Measurements from ENCODE around the gene GIMAP8. TPM values are rescaled to one million over a fixed set of nuclear protein-coding genes. Genes with fewer than 3 reads are reported as not detected.
"Not testable (repeated sequence)": the region's sequence is repeated elsewhere in the genome, so short reads cannot be mapped to it uniquely, and the experiment has no call there.

Gene GIMAP8
- polyA plus RNA-seq, 1 of the 3 experiments (the other 2 are of a cell fraction): not detected

DNA sequence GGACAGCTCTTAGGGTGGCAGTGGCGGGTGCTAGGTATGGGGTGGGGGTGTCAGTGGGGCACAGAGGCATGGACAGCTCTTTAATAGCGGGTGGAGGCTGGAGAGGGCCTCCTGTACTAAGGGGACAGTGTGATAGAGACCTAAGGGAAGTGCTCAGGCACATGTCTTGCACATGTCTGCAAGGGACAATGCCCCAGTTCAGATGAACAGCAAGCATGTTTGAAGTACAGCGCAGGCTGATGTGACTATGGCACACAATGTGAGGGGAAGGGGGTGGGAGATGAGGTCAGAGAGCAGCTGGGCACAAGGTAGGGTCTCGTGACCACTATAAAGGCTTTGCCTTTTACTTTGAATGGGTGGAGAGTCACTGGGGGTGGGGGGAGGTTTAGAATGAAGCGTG is 3.5 kb downstream of the GIMAP8 start:
- H3K36me3 ChIP-seq (replicated peaks in 1 of 2; ENCODE audit: control insufficient read depth in 1 of 2, insufficient read depth in 2 of 2, low read length in 1 of 2): no peaks in the 10 kb centered on the region
- no peak overlapping the region for H3K27ac ChIP-seq (ENCODE audit: low read depth in 2 of 2, low read length in 1 of 2)
- no peaks in the 10 kb centered on the region for H3K79me2 ChIP-seq (ENCODE audit: insufficient read depth)
- H3K4me2 ChIP-seq: no peak overlapping the region
- ChIA-PET CTCF (no interaction called here), POLR2A (no interaction called here)
- DNase-seq: no peak
- no peaks in the 10 kb centered on the region for H4K20me1 ChIP-seq (ENCODE audit: insufficient read depth)
- H3F3A ChIP-seq (replicated peaks; ENCODE audit: insufficient read depth): no peaks in the 10 kb centered on the region
- H3K9me2 ChIP-seq: no peaks in the 10 kb centered on the region
- peaks cover 30% of the 10 kb centered on the region; the same call in 1 of the 2 replicates for H3K27me3 ChIP-seq (ENCODE audit: insufficient read depth)
- no peak overlapping the region for H3K9ac ChIP-seq
- no peaks in the 10 kb centered on the region for H3K9me3 ChIP-seq
- WGBS (ENCODE audit: low lambda C conversion rate): 8% methylated on average over 5 of the region's 5 CpGs
- H3K4me1 ChIP-seq (ENCODE audit: control insufficient read depth in 1 of 2, insufficient read depth in 2 of 2, low read depth in 1 of 2, low read length in 1 of 2): no peaks in the 10 kb centered on the region
- no peak overlapping the region for H2AFZ ChIP-seq (ENCODE audit: low read depth)
- no peak for TF ChIP-seq RXRA (IDR thresholded peaks at IDR 0.05; ENCODE audit: borderline replicate concordance, low read depth)
- no peak for TF ChIP-seq FOXM1 (IDR thresholded peaks at IDR 0.05; ENCODE audit: low read depth)
- TF ChIP-seq YY1 (IDR thresholded peaks at IDR 0.05; ENCODE audit: low read depth): no peak
- TF ChIP-seq, protein P1, sequence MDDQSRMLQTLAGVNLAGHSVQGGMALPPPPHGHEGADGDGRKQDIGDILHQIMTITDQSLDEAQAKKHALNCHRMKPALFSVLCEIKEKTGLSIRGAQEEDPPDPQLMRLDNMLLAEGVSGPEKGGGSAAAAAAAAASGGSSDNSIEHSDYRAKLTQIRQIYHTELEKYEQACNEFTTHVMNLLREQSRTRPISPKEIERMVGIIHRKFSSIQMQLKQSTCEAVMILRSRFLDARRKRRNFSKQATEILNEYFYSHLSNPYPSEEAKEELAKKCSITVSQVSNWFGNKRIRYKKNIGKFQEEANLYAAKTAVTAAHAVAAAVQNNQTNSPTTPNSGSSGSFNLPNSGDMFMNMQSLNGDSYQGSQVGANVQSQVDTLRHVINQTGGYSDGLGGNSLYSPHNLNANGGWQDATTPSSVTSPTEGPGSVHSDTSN (IDR thresholded peaks at IDR 0.05): no peak
- TF ChIP-seq, protein P2, sequence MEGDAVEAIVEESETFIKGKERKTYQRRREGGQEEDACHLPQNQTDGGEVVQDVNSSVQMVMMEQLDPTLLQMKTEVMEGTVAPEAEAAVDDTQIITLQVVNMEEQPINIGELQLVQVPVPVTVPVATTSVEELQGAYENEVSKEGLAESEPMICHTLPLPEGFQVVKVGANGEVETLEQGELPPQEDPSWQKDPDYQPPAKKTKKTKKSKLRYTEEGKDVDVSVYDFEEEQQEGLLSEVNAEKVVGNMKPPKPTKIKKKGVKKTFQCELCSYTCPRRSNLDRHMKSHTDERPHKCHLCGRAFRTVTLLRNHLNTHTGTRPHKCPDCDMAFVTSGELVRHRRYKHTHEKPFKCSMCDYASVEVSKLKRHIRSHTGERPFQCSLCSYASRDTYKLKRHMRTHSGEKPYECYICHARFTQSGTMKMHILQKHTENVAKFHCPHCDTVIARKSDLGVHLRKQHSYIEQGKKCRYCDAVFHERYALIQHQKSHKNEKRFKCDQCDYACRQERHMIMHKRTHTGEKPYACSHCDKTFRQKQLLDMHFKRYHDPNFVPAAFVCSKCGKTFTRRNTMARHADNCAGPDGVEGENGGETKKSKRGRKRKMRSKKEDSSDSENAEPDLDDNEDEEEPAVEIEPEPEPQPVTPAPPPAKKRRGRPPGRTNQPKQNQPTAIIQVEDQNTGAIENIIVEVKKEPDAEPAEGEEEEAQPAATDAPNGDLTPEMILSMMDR (IDR thresholded peaks at IDR 0.05): no peak
- no peak for TF ChIP-seq JUND (IDR thresholded peaks at IDR 0.05)
- TF ChIP-seq TCF12 (IDR thresholded peaks at IDR 0.05): no peak
- TF ChIP-seq RCOR1 (IDR thresholded peaks at IDR 0.05; ENCODE audit: low read length): no peak
- TF ChIP-seq TAF1 (IDR thresholded peaks at IDR 0.05; ENCODE audit: borderline replicate concordance, low read depth, low read length): no peak
- no peak for TF ChIP-seq FOXJ3 (CRISPR knock-in tag; IDR thresholded peaks at IDR 0.05)
- TF ChIP-seq, protein P3, sequence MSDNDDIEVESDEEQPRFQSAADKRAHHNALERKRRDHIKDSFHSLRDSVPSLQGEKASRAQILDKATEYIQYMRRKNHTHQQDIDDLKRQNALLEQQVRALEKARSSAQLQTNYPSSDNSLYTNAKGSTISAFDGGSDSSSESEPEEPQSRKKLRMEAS (IDR thresholded peaks at IDR 0.05; ENCODE audit: low read depth): no peak
- no peak for TF ChIP-seq RAD21 (IDR thresholded peaks at IDR 0.05; ENCODE audit: low read length)
- TF ChIP-seq, protein P4, sequence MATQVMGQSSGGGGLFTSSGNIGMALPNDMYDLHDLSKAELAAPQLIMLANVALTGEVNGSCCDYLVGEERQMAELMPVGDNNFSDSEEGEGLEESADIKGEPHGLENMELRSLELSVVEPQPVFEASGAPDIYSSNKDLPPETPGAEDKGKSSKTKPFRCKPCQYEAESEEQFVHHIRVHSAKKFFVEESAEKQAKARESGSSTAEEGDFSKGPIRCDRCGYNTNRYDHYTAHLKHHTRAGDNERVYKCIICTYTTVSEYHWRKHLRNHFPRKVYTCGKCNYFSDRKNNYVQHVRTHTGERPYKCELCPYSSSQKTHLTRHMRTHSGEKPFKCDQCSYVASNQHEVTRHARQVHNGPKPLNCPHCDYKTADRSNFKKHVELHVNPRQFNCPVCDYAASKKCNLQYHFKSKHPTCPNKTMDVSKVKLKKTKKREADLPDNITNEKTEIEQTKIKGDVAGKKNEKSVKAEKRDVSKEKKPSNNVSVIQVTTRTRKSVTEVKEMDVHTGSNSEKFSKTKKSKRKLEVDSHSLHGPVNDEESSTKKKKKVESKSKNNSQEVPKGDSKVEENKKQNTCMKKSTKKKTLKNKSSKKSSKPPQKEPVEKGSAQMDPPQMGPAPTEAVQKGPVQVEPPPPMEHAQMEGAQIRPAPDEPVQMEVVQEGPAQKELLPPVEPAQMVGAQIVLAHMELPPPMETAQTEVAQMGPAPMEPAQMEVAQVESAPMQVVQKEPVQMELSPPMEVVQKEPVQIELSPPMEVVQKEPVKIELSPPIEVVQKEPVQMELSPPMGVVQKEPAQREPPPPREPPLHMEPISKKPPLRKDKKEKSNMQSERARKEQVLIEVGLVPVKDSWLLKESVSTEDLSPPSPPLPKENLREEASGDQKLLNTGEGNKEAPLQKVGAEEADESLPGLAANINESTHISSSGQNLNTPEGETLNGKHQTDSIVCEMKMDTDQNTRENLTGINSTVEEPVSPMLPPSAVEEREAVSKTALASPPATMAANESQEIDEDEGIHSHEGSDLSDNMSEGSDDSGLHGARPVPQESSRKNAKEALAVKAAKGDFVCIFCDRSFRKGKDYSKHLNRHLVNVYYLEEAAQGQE (IDR thresholded peaks at IDR 0.05; ENCODE audit: low read depth, low read length): no peak
- TF ChIP-seq, protein P5, sequence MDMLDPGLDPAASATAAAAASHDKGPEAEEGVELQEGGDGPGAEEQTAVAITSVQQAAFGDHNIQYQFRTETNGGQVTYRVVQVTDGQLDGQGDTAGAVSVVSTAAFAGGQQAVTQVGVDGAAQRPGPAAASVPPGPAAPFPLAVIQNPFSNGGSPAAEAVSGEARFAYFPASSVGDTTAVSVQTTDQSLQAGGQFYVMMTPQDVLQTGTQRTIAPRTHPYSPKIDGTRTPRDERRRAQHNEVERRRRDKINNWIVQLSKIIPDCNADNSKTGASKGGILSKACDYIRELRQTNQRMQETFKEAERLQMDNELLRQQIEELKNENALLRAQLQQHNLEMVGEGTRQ (IDR thresholded peaks at IDR 0.05; ENCODE audit: borderline replicate concordance, low read depth, low read length): no peak
- no peak for TF ChIP-seq CHD2 (IDR thresholded peaks at IDR 0.05; ENCODE audit: low read length, partially characterized antibody)
- no peak for TF ChIP-seq MXI1 (IDR thresholded peaks at IDR 0.05; ENCODE audit: low read depth, low read length)
- no peak for TF ChIP-seq NFIC (IDR thresholded peaks at IDR 0.05; ENCODE audit: borderline replicate concordance)
- no peak for TF ChIP-seq EZH2phosphoT487 (IDR thresholded peaks at IDR 0.05; ENCODE audit: borderline replicate concordance, low read depth)
- TF ChIP-seq, protein P6, sequence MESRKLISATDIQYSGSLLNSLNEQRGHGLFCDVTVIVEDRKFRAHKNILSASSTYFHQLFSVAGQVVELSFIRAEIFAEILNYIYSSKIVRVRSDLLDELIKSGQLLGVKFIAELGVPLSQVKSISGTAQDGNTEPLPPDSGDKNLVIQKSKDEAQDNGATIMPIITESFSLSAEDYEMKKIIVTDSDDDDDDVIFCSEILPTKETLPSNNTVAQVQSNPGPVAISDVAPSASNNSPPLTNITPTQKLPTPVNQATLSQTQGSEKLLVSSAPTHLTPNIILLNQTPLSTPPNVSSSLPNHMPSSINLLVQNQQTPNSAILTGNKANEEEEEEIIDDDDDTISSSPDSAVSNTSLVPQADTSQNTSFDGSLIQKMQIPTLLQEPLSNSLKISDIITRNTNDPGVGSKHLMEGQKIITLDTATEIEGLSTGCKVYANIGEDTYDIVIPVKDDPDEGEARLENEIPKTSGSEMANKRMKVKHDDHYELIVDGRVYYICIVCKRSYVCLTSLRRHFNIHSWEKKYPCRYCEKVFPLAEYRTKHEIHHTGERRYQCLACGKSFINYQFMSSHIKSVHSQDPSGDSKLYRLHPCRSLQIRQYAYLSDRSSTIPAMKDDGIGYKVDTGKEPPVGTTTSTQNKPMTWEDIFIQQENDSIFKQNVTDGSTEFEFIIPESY (IDR thresholded peaks at IDR 0.05; ENCODE audit: borderline replicate concordance, low read depth): no peak
- no peak overlapping the region for H3K4me3 ChIP-seq (ENCODE audit: low read depth in 2 of 2, low read length in 1 of 2)

DNA sequence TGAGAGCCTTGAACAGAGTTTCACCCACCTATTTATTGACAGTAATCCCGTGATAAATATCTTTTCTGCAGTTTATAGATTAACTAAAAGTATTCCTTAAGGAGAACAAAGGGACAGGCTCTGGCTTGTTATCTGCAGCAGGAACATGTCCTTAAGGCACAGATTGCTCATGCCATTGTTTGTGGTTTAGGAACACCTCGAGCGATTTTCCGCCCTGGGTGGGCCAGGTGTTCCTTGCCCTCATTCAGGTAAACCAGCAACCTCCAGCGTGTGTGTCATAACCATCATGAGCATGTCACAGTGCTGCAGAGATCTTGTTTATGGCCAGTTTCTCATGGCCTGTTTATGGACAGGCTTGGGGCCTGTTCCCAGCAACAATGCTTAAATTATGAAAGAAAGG is 6.6 kb downstream of the GIMAP8 start:
- H2AFZ ChIP-seq (ENCODE audit: low read depth); H3K27me3 ChIP-seq (ENCODE audit: insufficient read depth); H3F3A ChIP-seq (replicated peaks; ENCODE audit: insufficient read depth); H3K9me2 ChIP-seq; H3K4me1 ChIP-seq (ENCODE audit: control insufficient read depth in 1 of 2, insufficient read depth in 2 of 2, low read depth in 1 of 2, low read length in 1 of 2); H3K9me3 ChIP-seq; H3K36me3 ChIP-seq (replicated peaks in 1 of 2; ENCODE audit: control insufficient read depth in 1 of 2, insufficient read depth in 2 of 2, low read length in 1 of 2); DNase-seq; H3K79me2 ChIP-seq (ENCODE audit: insufficient read depth); POLR2A ChIA-PET; H3K4me2 ChIP-seq; H4K20me1 ChIP-seq (ENCODE audit: insufficient read depth); H3K4me3 ChIP-seq (ENCODE audit: low read depth in 2 of 2, low read length in 1 of 2); H3K9ac ChIP-seq; H3K27ac ChIP-seq (ENCODE audit: low read depth in 2 of 2, low read length in 1 of 2): not testable (repeated sequence)
- CTCF ChIA-PET: interaction anchor here (1.0 kb wide), 1 partner anchor 8 kb away, joined by 4 read pairs; no protein-coding TSS in a partner anchor
- 17% methylated on average over 5 of the region's 5 CpGs for WGBS (ENCODE audit: low lambda C conversion rate)
